Mononuclear cell (primary cell): ENCODE results near the gene C9orf72. TPM values are rescaled to one million over a fixed set of nuclear protein-coding genes. Genes with fewer than 3 reads are reported as not detected.
A peak's percentile ranks its signal among the peaks of the same experiment; 100 is the strongest.

Source experiments
- H3K27me3 ChIP-seq: 2 replicates; pipeline ENCODE4 v1.6.0; 2011; ENCODE audit warnings: low read length, control low read depth; ENCODE audit not compliant: insufficient read depth
- H3K4me1 ChIP-seq: 2 replicates; pipeline ENCODE4 v1.5.1; 2011; ENCODE audit warnings: mild to moderate bottlenecking, low read length, control low read depth; ENCODE audit not compliant: insufficient read depth
- H3K4me3 ChIP-seq: 2 replicates; pipeline ENCODE4 v1.5.1; 2011; ENCODE audit warnings: mild to moderate bottlenecking, low read length, moderate library complexity
- H3K9me3 ChIP-seq: 2 replicates; pipeline ENCODE4 v1.5.1; 2011; ENCODE audit warnings: low read depth, mild to moderate bottlenecking, control low read depth, low read length
- total RNA-seq: library from RNA; depleted of rRNA; stranded (reverse); fragments of >200 nt; gene quantifications from one replicate; pipeline ENCODE4 v1.2.3, GENCODE V29; 2012

C9orf72 gene
- total RNA-seq, 1 donor, result 88.9 TPM

DNA sequence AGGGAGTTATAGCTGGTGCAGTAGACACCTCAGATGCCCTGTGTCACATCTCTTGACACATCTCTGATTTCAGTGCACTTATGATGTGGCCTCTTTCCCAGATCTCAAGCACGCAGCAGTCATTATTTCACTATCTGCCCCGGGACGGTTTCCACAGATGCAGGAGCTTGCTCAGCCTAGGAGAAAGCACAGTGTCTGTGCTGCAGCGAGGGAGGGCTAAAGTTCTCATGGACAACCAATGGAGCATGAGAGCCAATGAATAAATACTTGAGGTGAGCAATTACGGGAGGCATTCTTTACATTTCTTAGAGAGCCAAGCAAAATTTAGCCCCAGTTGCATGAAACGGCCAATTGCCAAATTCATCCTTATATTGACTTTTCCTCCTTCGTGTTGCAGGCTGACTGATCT is 36.2 kb downstream of the C9orf72 start:
- Histone ChIP-seq H3K4me3 (no peak overlapping the region), H3K27me3 (no peaks in the 10 kb centered on the region), H3K9me3 (no peaks in the 10 kb centered on the region), H3K4me1 (peaks cover 23% of the 10 kb centered on the region)

DNA sequence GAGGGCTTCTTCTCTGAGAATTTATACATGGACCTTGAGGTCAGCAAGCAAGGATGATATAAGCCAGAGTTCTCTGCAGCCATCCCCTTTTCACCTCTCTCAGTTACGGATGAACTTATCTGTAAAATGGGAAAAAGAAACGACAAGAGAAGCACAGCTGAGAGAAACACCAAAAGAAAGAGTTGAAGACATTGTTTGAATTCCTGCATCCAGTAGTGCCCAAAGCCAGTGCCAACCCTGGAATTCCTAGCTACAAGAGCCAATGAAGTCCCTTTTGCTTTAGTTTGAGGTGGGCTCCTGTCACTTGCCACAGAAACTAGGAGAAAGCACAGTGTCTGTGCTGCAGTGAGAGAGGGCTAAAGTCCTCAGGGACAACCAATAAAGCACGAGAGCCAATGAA is 37.1 kb downstream of the C9orf72 start:
- no peaks in the 10 kb centered on the region for H3K9me3 ChIP-seq
- H3K4me1 ChIP-seq, result peaks cover 23% of the 10 kb centered on the region
- no peaks in the 10 kb centered on the region for H3K27me3 ChIP-seq
- H3K4me3 ChIP-seq, result no peak overlapping the region

DNA sequence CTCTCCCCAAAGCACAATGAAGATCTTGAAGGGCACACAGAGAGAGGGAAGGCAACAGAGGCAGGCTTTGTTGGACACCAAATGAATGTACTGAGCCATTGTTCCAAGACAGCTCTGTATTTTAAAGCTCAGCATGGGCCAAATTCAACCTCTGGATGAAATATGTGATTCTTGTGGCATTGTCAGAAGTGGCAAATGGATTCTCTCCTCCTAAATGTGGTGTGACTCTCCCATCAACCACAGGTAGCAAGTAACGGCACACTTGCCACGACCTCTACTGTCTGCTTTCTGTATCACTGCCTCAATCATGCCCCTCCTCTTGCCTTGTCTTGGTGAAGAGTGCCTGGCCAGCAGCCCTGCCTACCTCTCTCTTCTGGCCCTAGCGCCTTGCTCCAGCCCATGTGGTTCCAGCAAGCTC is 37.6 kb downstream of the C9orf72 start:
- Histone ChIP-seq H3K27me3 (no peaks in the 10 kb centered on the region), H3K9me3 (no peaks in the 10 kb centered on the region), H3K4me1 (peaks cover 23% of the 10 kb centered on the region), H3K4me3 (no peak overlapping the region)

DNA sequence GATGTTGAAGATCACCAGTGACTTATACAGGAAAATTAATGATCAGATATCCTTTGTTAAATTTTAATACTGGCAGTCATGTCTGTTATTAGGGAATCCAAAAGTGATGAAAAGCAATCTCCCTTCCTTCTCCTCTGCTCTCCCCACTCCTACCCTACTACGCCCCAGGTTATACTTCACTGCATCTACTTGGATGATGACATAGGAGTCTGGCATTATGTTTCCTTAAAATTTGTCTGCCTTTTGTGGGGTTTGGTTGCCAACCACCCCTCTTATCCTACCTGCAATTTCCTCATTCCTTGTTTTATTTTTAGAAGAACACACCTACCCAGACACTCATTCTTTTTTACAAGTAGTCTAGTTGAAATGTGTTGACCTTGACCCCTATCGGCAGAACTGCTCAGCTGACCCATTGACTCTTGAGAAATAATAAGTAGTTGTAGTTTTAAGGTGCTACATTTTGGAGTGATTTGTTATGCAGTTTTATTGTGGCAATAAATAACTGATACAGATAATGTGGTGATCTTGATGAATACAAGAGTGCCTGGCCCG is 38.5 kb downstream of the C9orf72 start:
- peaks cover 17% of the 10 kb centered on the region for H3K4me1 ChIP-seq
- no peaks in the 10 kb centered on the region for H3K9me3 ChIP-seq
- H3K27me3 ChIP-seq, result no peaks in the 10 kb centered on the region
- H3K4me3 ChIP-seq, result no peak overlapping the region

DNA sequence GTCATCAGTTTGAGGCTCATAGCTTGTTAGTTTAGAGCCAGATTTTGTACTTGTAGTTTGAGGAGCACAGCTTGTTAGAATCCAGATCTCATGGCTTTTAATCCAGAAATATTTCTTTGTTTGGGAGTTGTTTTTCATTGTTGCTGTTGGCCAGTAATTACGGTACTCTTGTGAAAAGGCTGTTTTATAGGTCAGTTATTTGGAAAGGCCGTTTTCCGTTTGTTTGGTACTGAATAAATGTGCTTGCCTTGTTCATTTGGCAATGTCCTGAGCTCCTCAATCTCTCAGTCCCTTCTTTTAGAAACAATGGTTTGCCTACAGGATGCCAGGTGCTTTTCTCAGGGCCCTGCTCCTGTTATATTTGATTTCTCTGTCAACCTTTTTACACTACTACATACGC is 39.1 kb downstream of the C9orf72 start:
- Histone ChIP-seq H3K9me3 (no peaks in the 10 kb centered on the region), H3K27me3 (no peaks in the 10 kb centered on the region), H3K4me1 (peaks cover 21% of the 10 kb centered on the region), H3K4me3 (no peak overlapping the region)

DNA sequence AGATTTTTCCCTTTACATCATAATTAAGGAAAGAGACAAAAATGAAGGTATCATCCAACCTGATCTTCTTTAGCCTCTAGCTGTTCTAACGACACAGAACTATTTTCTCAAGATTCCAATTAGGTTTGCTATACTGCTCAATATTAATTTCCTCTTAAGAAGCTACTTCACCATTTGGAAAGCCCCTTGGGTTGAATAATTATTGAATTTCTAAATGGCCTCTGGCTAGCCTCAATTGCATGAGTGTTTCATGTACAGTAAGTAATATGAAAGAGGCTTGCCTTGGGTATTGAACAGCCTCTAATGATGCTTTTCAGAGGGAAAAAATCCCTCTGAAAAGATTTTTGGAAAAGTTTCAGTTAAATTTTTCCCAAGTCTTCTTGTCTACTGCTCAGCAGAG is 40.0 kb downstream of the C9orf72 start:
- Histone ChIP-seq H3K4me3 (no peak overlapping the region), H3K27me3 (no peaks in the 10 kb centered on the region), H3K4me1 (peaks cover 27% of the 10 kb centered on the region), H3K9me3 (no peaks in the 10 kb centered on the region)

DNA sequence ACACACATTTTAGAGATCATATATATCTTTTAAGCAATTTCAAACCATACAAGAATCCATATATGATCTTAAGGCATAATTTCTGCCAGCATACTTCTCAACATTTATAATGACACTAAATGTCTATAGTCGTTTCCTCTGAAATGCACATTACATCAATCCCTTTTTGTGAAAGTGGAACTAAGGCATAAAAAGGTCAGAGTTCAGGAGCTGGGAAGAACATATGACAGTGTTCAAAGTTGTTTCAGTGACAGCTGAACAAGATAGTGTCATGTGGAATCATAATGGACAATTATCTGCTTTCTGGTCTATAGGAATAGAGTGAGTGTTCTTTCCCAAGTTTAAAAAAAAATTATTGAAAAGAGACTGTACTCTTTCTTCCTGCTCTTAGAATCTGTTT is 41.2 kb downstream of the C9orf72 start:
- no peaks in the 10 kb centered on the region for H3K27me3 ChIP-seq
- peaks cover 31% of the 10 kb centered on the region for H3K4me1 ChIP-seq
- no peak overlapping the region for H3K4me3 ChIP-seq
- H3K9me3 ChIP-seq, result no peaks in the 10 kb centered on the region

DNA sequence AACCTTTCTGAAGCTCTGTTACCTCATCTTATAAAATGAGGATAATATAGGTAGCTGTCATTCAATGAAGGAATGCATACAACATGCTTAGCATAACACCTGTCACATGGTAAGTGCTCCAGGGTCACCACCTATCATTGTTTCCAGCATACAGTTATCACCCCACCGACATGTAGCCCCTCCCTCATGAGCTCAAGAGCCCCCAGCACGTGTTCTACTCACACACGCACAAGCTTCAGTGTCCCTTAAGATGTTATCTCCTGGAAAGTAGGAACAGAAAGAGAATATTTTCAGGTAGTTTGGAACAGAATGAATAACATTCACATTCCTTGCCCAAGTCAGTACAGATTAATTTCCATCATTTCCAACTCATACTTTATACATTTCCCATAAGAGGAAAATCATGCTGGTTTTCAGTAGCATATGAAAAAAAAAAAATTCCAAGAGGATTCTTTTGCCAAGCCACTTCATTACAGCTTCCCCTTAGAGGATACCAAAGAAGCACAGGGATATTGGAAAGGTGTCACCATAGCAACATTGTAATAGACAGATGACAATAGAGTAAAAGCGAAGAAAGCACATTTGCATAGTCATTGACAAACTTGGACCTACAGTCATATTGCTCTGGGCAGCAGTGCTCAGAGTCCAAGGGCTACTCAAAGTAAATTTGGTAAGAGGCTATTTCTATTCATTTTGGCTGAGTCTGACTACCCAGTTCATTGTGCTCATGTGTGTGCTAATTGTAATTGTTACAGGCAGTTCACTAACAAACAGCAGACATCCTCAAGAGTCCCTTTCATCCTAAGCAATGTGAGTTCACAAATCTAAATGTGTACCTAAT is 42.1 kb downstream of the C9orf72 start:
- Histone ChIP-seq H3K4me1 (peaks cover 31% of the 10 kb centered on the region), H3K9me3 (no peaks in the 10 kb centered on the region), H3K4me3 (no peak overlapping the region), H3K27me3 (no peaks in the 10 kb centered on the region)

DNA sequence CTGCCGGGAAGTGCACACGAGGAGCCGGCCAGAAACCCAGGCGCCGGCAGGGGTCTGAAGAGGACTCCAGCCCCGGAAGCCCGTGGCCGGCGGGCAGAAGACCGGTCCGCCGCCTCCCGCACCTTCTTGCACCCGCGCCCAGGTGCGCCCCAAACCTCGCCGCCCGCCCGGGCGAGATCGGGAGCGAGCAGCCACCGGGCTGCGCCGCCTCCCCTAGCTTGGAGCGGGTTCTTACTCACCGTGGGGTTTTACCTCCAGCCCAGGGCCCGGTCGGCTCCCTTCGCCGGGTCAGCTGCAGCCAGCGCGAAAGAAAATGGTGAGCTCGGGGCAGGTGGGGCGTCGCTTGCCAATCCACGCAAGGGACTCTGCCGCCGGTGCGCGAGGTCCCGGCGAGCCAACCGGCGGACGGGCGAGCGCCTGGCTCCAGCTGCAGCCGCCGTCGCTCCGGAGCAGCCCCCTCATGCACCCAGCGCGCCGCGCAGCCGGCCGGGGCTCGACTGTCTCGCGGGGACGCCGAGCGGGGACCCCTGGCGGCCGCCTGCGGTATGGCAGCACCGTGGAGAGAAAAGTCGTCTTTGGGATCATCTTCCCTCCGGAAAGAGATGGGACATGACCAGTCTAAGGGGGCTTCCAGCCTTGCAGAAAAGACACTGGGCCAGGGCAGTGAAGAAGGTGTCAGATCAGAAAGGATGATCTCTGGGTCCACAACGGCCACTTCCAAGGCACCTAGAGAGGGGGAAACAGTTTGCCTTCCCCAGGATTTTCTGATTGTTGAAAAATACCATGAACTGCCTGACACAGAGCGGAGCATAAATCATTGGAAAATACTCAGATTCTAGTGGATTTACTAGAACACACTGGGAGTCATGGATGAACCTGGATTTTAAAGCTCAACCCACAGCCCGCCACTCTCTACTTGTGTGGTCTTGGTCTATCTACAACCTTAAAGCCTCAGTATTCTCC is 43.7 kb downstream of the C9orf72 start, which contains the start of gene MOB3B:
MOB3B (minus strand) TSS at position 499 of the 963 bp plus-strand sequence. CDS start 74,264 bp downstream, outside the sequence.
- peak within 1 kb of the TSS; percentile 53 for H3K4me3 ChIP-seq
- H3K4me1 ChIP-seq, result peaks cover 29% of the 10 kb centered on the region
- no peaks in the 10 kb centered on the region for H3K27me3 ChIP-seq
- H3K9me3 ChIP-seq, result no peaks in the 10 kb centered on the region

DNA sequence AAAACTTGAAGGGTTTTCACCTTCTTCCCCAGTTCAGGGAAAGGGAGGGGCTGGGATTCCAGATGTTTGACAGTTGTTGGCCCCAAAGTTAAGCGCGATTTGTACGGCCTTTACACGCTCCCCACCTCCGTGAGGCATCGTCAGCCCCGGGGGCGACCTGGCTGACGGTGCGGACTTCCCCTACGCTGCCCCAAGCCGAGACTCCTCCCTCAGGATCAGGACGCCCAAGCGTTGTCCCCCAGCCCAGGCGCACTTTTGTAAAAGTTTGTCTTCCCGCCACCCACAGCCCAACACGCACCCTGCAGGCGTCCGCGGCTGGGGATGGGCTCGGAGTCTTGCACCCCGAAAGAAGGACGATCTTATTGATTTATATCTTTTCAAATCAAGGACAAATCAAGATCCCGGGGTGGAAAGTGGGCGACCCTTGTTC is 44.4 kb downstream of the C9orf72 start:
- H3K4me1 ChIP-seq, result peaks cover 24% of the 10 kb centered on the region
- no peaks in the 10 kb centered on the region for H3K27me3 ChIP-seq
- peak overlapping the region; percentile 53 for H3K4me3 ChIP-seq
- H3K9me3 ChIP-seq, result no peaks in the 10 kb centered on the region

DNA sequence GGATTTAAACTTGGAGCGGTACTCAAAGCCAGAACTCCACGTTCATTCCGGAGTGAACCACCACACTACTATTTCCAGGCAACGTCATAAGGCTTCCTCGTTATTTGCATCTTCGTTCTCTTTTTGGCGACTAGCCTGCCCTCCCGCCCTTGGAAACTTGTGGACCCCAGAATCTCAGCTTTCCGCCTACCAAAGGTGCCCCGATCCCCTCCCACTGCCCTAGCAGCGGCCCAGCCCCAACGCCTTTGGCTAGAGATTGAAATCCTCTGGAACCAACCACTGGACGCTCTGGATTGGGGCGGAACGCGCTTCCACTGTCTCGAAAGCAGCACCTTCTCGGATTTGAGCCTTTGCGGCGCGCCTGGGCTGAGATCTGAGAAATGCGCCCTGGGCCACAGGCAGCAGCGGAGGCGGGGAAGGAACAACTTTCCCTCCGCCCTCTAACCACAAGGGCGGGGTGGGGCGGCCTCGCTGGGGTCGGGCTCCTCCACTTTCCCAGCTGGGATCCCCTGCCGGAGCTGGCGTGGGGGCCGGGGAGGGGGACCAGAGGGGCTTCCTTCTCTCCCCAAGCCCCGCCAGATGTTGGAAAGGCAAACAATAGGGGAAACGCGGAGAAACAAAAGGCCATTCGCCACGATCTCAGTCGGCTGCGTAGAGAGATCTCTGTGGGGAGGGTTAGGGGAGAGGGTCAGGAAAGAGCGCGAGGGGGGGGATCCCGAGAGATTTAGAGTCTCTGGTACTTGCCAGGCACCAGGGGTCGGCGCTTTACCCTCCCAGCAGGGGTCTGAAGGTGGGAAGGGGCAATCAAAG is 45.0 kb downstream of the C9orf72 start:
- Histone ChIP-seq H3K4me1 (peaks cover 24% of the 10 kb centered on the region), H3K4me3 (peak overlapping the region; percentile 53), H3K27me3 (no peaks in the 10 kb centered on the region), H3K9me3 (no peaks in the 10 kb centered on the region)

DNA sequence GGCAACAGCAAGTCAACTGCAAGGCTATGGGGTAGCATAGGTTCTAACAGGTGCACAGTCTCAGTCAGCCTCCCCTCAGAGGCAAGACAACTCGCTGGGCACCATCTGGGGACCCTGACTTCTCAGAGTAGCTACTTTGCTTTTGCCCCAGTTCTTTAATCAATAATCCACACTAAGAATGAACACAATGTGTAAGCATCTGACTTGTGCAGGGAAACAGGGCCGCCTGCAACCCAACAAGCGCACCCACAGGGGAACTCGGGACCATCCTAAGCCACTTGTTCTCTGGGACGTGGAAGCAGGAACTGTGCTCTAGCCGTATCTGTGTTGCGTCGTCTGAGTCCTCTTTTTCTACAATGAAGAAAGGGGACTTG is 45.6 kb downstream of the C9orf72 start:
- Histone ChIP-seq H3K4me1 (peaks cover 24% of the 10 kb centered on the region), H3K4me3 (no peak overlapping the region), H3K9me3 (no peaks in the 10 kb centered on the region), H3K27me3 (no peaks in the 10 kb centered on the region)

DNA sequence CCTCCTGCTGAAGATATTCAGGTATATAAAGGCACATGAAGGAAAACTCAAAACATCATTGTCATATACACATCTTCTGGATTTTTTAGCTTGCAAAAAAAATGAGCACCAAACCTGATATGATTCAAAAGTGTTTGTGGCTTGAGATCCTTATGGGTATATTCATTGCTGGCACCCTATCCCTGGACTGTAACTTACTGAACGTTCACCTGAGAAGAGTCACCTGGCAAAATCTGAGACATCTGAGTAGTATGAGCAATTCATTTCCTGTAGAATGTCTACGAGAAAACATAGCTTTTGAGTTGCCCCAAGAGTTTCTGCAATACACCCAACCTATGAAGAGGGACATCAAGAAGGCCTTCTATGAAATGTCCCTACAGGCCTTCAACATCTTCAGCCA is 49.0 kb downstream of the C9orf72 start, which contains the start of gene IFNK:
IFNK (plus strand) TSS at position 55 of the 400 bp plus-strand sequence; CDS start at position 102, 47 bp downstream.
- Histone ChIP-seq H3K27me3 (no peaks in the 10 kb centered on the region), H3K4me3 (no peak within 1 kb of the TSS), H3K9me3 (no peaks in the 10 kb centered on the region), H3K4me1 (peaks cover 11% of the 10 kb centered on the region)

DNA sequence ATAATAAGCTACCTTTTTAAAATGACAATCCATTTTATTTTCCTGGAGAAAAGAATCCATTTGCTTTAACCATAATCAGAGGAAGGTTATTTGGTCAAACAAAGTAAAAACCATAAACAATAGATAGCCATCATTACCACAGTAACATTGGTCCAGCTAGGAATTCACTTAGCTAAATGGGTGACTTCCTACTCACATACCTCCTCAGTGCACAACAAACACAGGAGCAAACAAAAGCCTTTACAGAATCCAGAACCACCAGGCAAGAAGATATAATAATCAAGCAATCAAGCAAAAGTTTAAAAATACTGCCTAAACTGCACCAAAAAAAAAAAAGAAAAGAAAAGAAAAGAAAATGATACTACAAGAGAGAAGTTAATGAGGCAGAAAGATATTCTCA is 50.1 kb downstream of the C9orf72 start:
- Histone ChIP-seq H3K9me3 (no peaks in the 10 kb centered on the region), H3K27me3 (no peaks in the 10 kb centered on the region), H3K4me1 (peaks cover 4% of the 10 kb centered on the region), H3K4me3 (no peak overlapping the region)
